Body of pancreas (tissue), 4 donors: ENCODE measurements around the gene RSRC1. TPM values are rescaled to one million over a fixed set of nuclear protein-coding genes. Genes with fewer than 3 reads are reported as not detected.

Source experiments
- ATAC-seq: fragments of 150-250 bp; one replicate; pipeline ENCODE4 v1.9.1; 2016
- DNase-seq, 4 donors: peaks; one replicate each; pipeline ENCODE4 v3.0.0-alpha.2; 2019
- H3K27ac ChIP-seq, 4 donors: fragments of 200-600 bp; sonication (generic); 1 replicate in 3 of 4; 2 replicates in 1 of 4; pipeline versions ENCODE4 v1.5.1 to v1.6.1; 2016 to 2019; ENCODE audit warnings: mild to moderate bottlenecking in 1 of 4, mixed read lengths in 1 of 4, moderate library complexity in 1 of 4
- H3K27me3 ChIP-seq, 2 donors: fragments of 200-600 bp; sonication (generic); one replicate each; pipeline ENCODE4 v1.6.0; 2016; ENCODE audit warnings: mild to moderate bottlenecking in 1 of 2
- H3K36me3 ChIP-seq, 2 donors: fragments of 200-600 bp; sonication (generic); replicated peaks in 1 of 2; 2 replicates each; pipeline ENCODE4 v1.5.1; 2016; ENCODE audit warnings: low read depth in 2 of 2; ENCODE audit not compliant: insufficient read depth in 1 of 2
- H3K4me1 ChIP-seq: fragments of 200-600 bp; sonication (generic); one replicate; pipeline ENCODE4 v1.6.0; 2016
- H3K4me3 ChIP-seq, 2 donors: fragments of 200-600 bp; sonication (generic); 1 replicate in 1 of 2; 2 replicates in 1 of 2; pipeline ENCODE4 v1.5.1; 2016 to 2019
- H3K9me3 ChIP-seq, 3 donors: fragments of 200-600 bp; sonication (generic); 1 replicate in 2 of 3; 2 replicates in 1 of 3; pipeline ENCODE4 v1.5.1; 2016
- POLR2A ChIP-seq, 3 donors: fragments of 450-650 bp; IDR thresholded peaks; one replicate each; pipeline ENCODE4 v1.6.1; 2016; ENCODE audit warnings: antibody characterized with exemption in 3 of 3, mild to moderate bottlenecking in 2 of 3
- WGBS, 2 donors: methylation state at CpG; one replicate each; pipeline ENCODE4 v1.1.5; 2017; 5-methylcytosine and 5-hydroxymethylcytosine counted together
- intact Hi-C: fragments of 100-400 bp; cut with DNase I; formaldehyde crosslinking; loops from one replicate; pipeline ENCODE4 v1.15.1; 2023
- total RNA-seq, 2 donors: library from RNA; depleted of rRNA; stranded (reverse); fragments of >200 nt; gene quantifications; one replicate each; pipeline ENCODE4 v1.1.0, GENCODE V29; 2016
- TF ChIP-seq, protein P1 (sequence below), 7 experiments: fragments of 450-650 bp in 4 of 7; fragments of 200-600 bp in 3 of 7; sonication (generic) in 3 of 7; IDR thresholded peaks; one replicate each; pipeline ENCODE4 v1.5.1; 2016 to 2019; ENCODE audit warnings: antibody characterized with exemption in 7 of 7

The RSRC1 gene
- total RNA-seq, 2 donors from 2014 or later: 18.5 to 21.5 TPM

DNA sequence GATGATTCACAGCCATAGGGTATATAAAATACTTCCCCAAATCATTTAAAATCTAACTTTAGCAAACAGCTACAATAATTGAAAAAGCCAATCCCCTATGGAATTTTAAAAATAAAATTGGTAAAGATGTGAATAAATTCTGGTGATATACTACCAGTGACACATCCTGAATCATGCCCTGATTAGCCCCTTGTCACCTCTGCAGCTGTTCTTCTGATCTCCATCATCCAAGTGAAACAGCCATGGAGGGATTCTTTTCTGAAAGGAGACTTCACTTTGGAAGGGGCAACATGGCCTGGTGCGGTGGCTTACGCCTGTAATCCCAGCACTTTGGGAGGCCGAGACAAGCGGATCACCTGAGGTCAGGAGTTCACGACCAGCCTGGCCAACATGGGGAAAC lies 345.5 kb downstream of the RSRC1 start:
- no peak for ATAC-seq
- no peak for TF ChIP-seq POLR2A (IDR thresholded peaks at IDR 0.05)
- TF ChIP-seq, protein P1, sequence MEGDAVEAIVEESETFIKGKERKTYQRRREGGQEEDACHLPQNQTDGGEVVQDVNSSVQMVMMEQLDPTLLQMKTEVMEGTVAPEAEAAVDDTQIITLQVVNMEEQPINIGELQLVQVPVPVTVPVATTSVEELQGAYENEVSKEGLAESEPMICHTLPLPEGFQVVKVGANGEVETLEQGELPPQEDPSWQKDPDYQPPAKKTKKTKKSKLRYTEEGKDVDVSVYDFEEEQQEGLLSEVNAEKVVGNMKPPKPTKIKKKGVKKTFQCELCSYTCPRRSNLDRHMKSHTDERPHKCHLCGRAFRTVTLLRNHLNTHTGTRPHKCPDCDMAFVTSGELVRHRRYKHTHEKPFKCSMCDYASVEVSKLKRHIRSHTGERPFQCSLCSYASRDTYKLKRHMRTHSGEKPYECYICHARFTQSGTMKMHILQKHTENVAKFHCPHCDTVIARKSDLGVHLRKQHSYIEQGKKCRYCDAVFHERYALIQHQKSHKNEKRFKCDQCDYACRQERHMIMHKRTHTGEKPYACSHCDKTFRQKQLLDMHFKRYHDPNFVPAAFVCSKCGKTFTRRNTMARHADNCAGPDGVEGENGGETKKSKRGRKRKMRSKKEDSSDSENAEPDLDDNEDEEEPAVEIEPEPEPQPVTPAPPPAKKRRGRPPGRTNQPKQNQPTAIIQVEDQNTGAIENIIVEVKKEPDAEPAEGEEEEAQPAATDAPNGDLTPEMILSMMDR (IDR thresholded peaks at IDR 0.05): no peak
- no peak for DNase-seq
- H3K9me3 ChIP-seq: no peaks in the 10 kb centered on the region
- intact Hi-C loops: no loop called here
- no peaks in the 10 kb centered on the region for H3K27me3 ChIP-seq
- H3K27ac ChIP-seq: no peak overlapping the region
- no peaks in the 10 kb centered on the region for H3K36me3 ChIP-seq
- 91 to 95% methylated on average over 5 of the region's 5 CpGs for WGBS, 2 donors
- H3K4me1 ChIP-seq: no peaks in the 10 kb centered on the region
- no peak overlapping the region for H3K4me3 ChIP-seq

GRCh38 chr3:158456114-158456513 lies 346.2 kb downstream of the RSRC1 start:
- no peak for TF ChIP-seq POLR2A (IDR thresholded peaks at IDR 0.05)
- TF ChIP-seq, protein P1 (IDR thresholded peaks at IDR 0.05): no peak
- H3K27me3 ChIP-seq: no peaks in the 10 kb centered on the region
- H3K36me3 ChIP-seq: no peaks in the 10 kb centered on the region
- DNase-seq: no peak
- no peak for ATAC-seq
- H3K27ac ChIP-seq: no peak overlapping the region
- intact Hi-C loops: no loop called here
- no peaks in the 10 kb centered on the region for H3K9me3 ChIP-seq
- WGBS, 2 donors: 88% methylated on average over 3 of the region's 3 CpGs
- H3K4me1 ChIP-seq: no peaks in the 10 kb centered on the region
- no peak overlapping the region for H3K4me3 ChIP-seq

DNA sequence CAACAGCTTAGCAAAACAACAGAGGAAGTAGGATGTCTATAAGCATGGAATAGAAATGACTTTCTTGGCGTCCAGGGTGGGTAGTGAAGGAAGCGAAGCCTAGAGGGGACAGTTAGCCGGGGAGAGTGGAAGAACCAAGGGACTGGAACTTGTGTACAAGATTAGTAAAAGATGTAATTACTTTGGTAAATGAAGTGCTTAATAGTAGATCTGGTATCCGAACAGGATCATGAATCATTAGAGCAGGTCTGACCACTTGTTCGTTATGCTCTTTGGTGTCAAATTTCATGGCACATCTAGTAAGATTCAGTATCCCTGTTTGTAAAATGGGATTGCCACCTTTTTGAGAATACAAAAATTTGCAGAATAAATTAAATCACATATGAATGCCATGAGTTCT lies 348.6 kb downstream of the RSRC1 start:
- DNase-seq (no peak), ATAC-seq (no peak)
- no peaks in the 10 kb centered on the region for H3K27me3 ChIP-seq
- no peak overlapping the region for H3K27ac ChIP-seq
- WGBS, 2 donors: 77 to 83% methylated on average over 5 of the region's 5 CpGs
- intact Hi-C loops: no loop called here
- no peaks in the 10 kb centered on the region for H3K9me3 ChIP-seq
- no peaks in the 10 kb centered on the region for H3K36me3 ChIP-seq
- H3K4me1 ChIP-seq: peaks cover 2% of the 10 kb centered on the region
- no peak for TF ChIP-seq POLR2A (IDR thresholded peaks at IDR 0.05)
- TF ChIP-seq, protein P1 (IDR thresholded peaks at IDR 0.05): no peak
- H3K4me3 ChIP-seq: no peak overlapping the region

DNA sequence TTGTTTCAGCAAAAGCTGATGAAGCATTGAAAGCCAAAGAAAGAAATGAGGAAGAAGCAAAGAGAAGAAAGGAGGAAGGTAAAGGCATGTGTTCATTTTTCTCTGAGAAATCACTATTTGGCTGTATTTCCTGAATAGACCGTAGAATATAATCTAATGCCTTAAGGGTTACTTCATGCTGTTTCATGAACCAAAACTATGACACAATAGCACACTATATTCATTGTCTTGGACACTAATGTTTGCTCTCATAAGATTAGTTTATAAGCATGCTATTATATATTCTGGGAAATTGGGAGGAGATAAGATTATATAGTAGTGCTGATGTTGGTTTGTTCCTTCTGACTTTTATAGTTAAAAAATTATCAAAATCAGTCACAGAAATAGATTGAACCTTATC lies 351.0 kb downstream of the RSRC1 start:
- intact Hi-C loops: no loop called here
- ATAC-seq (no peak), DNase-seq (no peak)

DNA sequence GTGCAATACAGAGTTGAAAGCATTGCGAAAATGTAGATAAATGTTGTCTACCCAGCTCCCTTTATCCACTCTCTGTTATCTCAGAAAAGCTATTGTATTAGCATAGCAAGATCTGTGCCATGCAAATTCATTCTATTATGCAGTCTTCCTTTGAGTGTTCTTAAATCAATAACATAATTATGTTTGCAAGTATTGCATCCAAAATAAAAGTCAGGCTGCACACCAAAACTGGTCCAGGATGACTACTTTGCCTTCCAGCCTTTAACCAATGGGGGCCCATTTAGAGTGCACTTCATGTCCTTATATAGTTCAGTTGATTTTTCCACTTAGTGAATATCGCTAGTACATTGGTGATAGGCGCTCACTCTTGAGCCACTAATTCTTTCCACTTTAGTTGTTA lies 353.7 kb downstream of the RSRC1 start:
- no peak for DNase-seq
- ATAC-seq: no peak
- H3K4me3 ChIP-seq: no peak overlapping the region
- WGBS, 2 donors: 62 to 63% methylated on average over 3 of the region's 3 CpGs
- intact Hi-C loops: no loop called here
- TF ChIP-seq POLR2A (IDR thresholded peaks at IDR 0.05): no peak
- TF ChIP-seq, protein P1 (IDR thresholded peaks at IDR 0.05): no peak
- peaks cover 4% of the 10 kb centered on the region for H3K4me1 ChIP-seq
- H3K27ac ChIP-seq: no peak overlapping the region
- H3K36me3 ChIP-seq: no peaks in the 10 kb centered on the region
- no peaks in the 10 kb centered on the region for H3K27me3 ChIP-seq
- H3K9me3 ChIP-seq: no peaks in the 10 kb centered on the region

More for the DNA sequence above, 351.0 kb downstream of the RSRC1 start:
- Histone ChIP-seq H3K4me1 (peaks cover 4% of the 10 kb centered on the region), H3K36me3 (no peaks in the 10 kb centered on the region), H3K9me3 (no peaks in the 10 kb centered on the region), H3K27ac (no peak overlapping the region), H3K27me3 (no peaks in the 10 kb centered on the region), H3K4me3 (no peak overlapping the region)
- 34 to 80% methylated on average over 1 of the region's 1 CpG for WGBS, 2 donors
- TF ChIP-seq, protein P1 (IDR thresholded peaks at IDR 0.05): no peak
- TF ChIP-seq POLR2A (IDR thresholded peaks at IDR 0.05): no peak
